ENCODE data around the gene GLT1D1. TPM values are rescaled to one million over a fixed set of nuclear protein-coding genes. Genes with fewer than 3 reads are reported as not detected.

Gene GLT1D1
- total and polyA plus RNA-seq, 5 experiments from 2014 or later: not detected

DNA sequence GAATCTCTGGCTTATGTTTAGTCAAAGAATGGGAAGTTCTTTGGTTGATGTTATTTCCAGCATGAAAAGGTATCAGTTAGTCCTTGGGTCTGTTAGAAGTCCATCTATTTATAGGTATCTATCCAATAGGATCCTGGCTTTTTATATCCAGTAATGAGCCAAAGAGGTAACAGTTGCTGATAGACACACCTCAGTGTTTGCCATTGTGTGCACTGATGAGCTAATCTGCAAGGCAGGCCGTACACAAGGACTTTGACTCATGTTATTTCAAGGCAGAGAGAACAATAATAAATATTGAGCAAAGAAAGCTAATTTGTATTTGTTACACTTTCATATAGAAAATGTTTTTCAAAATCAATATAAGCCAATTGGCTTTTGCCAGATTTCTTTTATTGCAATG is 56.4 kb downstream of the GLT1D1 start:
- Mint-ChIP-seq H3K4me1 (no peaks in the 10 kb centered on the region), H3K4me3 (no peak overlapping the region), H3K27ac (no peak overlapping the region), H3K9me3 (no peaks in the 10 kb centered on the region), H3K36me3 (no peaks in the 10 kb centered on the region), H3K27me3 (peaks cover 0 to 10% (median 2%) of the 10 kb centered on the region in 5 donors)
- POLR2A ChIA-PET: no interaction called here
- ATAC-seq: no peak
- no peak for DNase-seq

DNA sequence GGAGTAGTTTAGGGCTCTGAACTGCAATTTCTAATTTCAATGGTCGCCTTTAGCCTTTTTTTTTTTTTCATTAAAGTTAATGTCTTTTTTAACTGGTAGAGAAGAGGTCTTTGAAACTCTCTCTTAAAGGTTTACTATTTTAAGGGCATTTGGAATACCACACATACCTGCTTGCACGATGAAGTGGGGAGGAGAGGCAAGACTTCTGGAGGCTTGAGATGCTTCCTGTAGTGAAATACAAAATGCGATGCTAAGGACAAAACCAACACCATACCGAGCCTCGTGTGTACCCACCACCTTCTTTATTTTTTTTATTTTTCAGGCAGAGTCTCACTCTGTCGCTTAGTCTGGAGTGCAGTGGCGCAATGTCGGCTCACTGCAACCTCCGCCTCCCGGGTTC is 57.4 kb downstream of the GLT1D1 start:
- Mint-ChIP-seq H3K4me1 (peaks cover 0 to 4% (median 2%) of the 10 kb centered on the region in 4 donors), H3K27ac (no peak overlapping the region), H3K36me3 (no peaks in the 10 kb centered on the region), H3K9me3 (no peaks in the 10 kb centered on the region), H3K27me3 (peaks cover 0 to 10% (median 3%) of the 10 kb centered on the region in 5 donors), H3K4me3 (no peak overlapping the region)
- POLR2A ChIA-PET: no interaction called here
- no peak for ATAC-seq
- DNase-seq: no peak

DNA sequence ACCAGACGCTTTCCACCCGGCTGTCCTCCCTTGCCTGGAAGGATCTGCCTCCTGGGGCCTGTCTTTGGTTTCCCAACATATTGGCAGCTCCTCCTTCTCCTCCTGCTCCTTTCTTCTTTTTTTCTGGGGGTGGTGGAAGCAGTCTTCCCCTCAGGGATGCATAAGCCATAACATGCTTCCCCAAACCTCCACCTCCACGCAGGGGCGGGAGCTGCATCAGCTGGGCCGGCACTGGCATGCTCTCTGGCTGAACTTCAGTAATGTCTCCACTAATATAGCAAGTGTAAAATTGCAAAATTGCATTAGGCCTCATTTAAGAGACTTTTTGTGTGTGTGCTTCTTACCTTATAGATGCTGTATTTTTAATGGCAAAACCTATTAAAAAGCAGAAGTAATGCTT is 58.6 kb downstream of the GLT1D1 start:
- H3K36me3 Mint-ChIP-seq: no peaks in the 10 kb centered on the region

DNA sequence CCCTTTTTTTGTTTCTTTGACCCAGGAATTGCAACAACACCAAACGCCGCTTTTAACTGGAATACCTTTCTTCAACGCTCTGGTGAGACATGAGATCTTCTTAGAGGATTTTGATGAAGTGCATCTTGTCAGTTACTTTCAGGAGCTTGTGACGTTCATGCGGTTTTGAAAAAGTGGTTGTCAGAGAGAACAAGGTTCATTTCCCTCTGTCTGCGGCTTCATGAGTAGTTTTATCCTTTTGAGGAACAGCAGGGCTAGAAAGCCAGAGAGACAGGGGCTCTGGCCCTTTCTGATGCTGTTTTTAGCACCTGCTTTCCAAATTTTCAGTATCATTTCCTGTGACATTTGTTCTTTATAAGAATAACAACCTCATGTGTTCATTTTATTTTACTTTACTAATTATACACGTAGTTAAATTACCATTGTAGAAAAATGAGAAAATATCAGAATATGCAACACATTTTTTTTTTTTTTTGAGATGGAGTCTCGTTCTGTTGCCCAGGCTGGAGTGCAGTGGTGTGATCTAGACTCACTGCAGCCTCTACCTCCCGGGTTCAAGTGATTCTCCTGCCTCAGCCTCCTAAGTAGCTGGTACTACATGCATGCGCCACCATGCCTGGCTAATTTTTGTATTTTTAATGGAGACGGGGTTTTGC is 61.8 kb downstream of the GLT1D1 start:
- ATAC-seq: peak; percentile 67 to 81
- POLR2A ChIA-PET: no interaction called here
- Mint-ChIP-seq H3K27ac (peak overlapping the region in 3 of 10 donors; percentile 20 to 32 (median 28)), H3K4me1 (peaks cover 0 to 6% (median 2%) of the 10 kb centered on the region in 4 donors), H3K27me3 (peaks cover 0 to 10% (median 3%) of the 10 kb centered on the region in 5 donors), H3K4me3 (no peak overlapping the region), H3K9me3 (no peaks in the 10 kb centered on the region), H3K36me3 (no peaks in the 10 kb centered on the region)
- peak in 5 of 10 donors; percentile 12 to 65 (median 39) for DNase-seq

More for the DNA sequence above, 58.6 kb downstream of the GLT1D1 start:
- POLR2A ChIA-PET: no interaction called here
- no peak overlapping the region for H3K4me3 Mint-ChIP-seq
- no peak for ATAC-seq
- no peak for DNase-seq
- H3K9me3 Mint-ChIP-seq: no peaks in the 10 kb centered on the region
- H3K27me3 Mint-ChIP-seq: peaks cover 0 to 10% (median 4%) of the 10 kb centered on the region in 5 donors
- no peak overlapping the region for H3K27ac Mint-ChIP-seq
- peaks cover 0 to 4% (median 2%) of the 10 kb centered on the region in 4 donors for H3K4me1 Mint-ChIP-seq

DNA sequence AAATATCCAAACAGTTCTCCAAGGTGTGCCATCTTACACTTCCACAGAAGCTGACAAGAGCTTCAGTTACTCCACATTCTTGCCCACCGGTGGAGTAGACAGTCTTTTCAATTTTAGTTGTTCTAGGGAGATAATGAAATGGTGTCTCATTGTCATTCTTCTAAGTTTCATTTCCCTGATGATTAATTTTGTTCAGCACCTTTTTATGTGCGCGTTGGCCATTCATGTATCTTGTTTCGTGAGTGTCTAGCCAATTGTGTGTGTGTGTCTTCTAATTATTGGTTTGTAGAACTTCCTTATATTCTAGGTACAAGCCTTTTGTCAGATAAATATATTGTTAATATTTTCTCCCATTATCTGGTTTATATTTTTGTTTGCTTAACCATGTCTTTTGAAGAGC is 63.1 kb downstream of the GLT1D1 start:
- POLR2A ChIA-PET: no interaction called here
- peaks cover 0 to 6% (median 3%) of the 10 kb centered on the region in 5 donors for H3K27me3 Mint-ChIP-seq

DNA sequence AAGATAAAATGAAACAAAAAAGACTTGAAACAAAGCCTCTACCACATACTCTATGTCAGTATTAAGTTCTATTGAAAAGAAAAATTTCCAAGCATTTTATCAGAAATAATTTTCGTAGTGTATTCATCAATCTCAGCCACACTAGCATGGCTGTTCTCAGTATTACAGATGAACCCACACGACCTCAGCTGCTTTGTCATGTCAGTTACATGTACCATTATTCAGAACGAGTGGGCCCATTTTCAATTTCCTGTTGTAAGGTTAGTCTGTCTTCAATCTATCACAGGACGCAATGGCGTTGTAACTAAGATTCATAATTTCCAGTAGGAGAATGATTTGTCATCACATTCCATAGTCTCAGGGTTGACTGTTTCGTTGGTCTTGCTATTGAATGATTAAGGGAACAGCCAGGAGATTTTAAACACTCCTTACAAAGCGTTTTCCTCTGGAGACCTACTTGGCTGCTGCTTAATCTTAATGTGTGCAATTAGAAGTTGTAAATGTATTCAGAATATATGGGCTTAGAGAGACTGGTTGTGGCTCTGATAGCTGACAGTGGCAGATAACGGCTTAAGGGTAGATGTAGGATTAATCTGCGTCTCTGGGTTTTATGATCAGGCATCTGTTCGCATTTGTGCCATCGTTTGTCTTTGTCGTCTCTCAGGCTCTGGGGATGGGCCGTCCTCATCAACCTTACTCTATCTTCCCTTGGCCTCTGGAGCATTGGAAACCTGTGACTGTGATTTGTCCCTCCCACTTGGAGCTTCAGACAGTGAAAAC is 65.4 kb downstream of the GLT1D1 start:
- no peak overlapping the region for H3K27ac Mint-ChIP-seq

More for the DNA sequence above, 63.1 kb downstream of the GLT1D1 start:
- H3K4me1 Mint-ChIP-seq: peaks cover 0 to 6% (median 2%) of the 10 kb centered on the region in 4 donors
- H3K9me3 Mint-ChIP-seq: no peaks in the 10 kb centered on the region
- H3K4me3 Mint-ChIP-seq: no peak overlapping the region
- H3K36me3 Mint-ChIP-seq: no peaks in the 10 kb centered on the region
- DNase-seq (no peak), ATAC-seq (no peak)
- no peak overlapping the region for H3K27ac Mint-ChIP-seq

DNA sequence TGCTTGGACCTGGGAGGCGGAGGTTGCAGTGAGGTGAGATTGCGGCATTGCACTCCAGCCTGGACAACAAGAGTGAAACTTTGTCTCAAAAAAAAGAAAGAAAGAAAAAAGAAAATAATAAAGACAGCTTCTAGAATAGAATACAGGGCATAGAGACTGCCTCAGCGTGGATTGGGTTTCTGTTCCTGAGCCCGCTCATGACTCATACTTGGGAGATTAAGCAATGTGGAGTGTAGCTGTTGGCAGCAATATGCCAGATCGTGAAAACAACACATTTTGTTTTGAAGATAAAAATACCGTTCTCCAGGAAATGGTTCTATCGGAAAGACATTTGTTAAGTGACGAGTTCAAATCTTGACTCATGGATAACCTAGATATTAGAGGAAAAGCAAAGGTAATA is 67.2 kb downstream of the GLT1D1 start:
- ATAC-seq (no peak), DNase-seq (no peak)
- POLR2A ChIA-PET: no interaction called here
- Mint-ChIP-seq H3K27me3 (peaks cover 0 to 7% (median 4%) of the 10 kb centered on the region in 5 donors), H3K4me3 (no peak overlapping the region), H3K36me3 (no peaks in the 10 kb centered on the region), H3K27ac (no peak overlapping the region), H3K4me1 (peaks cover 0 to 2% (median under 1%) of the 10 kb centered on the region in 4 donors), H3K9me3 (no peaks in the 10 kb centered on the region)

More for the DNA sequence above, 65.4 kb downstream of the GLT1D1 start:
- Mint-ChIP-seq H3K27me3 (peaks cover 0 to 7% (median 4%) of the 10 kb centered on the region in 5 donors), H3K9me3 (no peaks in the 10 kb centered on the region), H3K36me3 (no peaks in the 10 kb centered on the region), H3K4me3 (no peak overlapping the region), H3K4me1 (peaks cover 0 to 6% (median 2%) of the 10 kb centered on the region in 4 donors)
- DNase-seq: no peak
- POLR2A ChIA-PET: no interaction called here
- ATAC-seq: no peak

DNA sequence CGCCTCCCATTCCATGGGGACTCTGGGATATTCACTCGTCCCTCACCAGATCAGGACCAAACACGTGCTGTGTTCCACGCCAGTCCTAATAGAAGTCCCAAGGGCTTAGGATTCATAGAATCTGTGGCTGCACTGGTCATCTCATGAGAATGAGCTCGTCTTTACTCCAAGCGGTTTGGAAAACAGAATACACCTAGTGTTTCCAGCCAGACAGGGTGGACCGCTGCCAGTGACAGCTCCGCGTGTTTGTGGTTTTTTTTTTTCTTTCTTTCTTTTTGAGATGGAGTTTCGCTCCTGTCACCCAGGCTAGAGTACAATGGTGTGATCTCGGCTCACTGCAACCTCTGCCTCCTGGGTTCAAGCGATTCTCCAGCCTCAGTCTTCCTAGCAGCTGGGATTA is 75.1 kb downstream of the GLT1D1 start:
- Mint-ChIP-seq H3K9me3 (no peaks in the 10 kb centered on the region), H3K4me3 (no peak overlapping the region), H3K4me1 (peaks cover 0 to 4% (median under 1%) of the 10 kb centered on the region in 4 donors), H3K27ac (no peak overlapping the region), H3K27me3 (peaks cover 0 to 7% (median 0%) of the 10 kb centered on the region in 5 donors), H3K36me3 (no peaks in the 10 kb centered on the region)
- POLR2A ChIA-PET: no interaction called here
- no peak for DNase-seq
- ATAC-seq: no peak

DNA sequence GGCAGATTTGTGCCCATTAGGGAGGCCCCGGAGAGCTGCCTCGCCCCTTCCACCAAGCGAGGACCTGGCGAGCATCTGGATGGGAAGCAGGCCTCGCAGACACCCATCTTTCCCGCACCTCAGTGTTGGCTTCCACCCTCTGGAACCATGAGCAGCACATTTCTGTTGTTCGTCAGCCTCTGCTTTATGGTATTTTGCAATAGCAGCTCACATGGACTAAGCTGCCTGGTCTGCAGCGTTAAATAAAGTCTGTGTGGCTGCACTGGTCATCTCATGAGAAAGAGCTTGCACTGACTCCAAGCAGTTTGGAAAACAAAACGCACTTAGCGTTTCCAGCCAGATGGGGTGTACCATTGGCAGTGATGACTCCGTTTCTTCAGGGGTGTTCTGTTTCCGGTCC is 75.8 kb downstream of the GLT1D1 start:
- H3K27me3 Mint-ChIP-seq: peaks cover 0 to 7% (median 2%) of the 10 kb centered on the region in 5 donors
- no peak overlapping the region for H3K27ac Mint-ChIP-seq
- H3K36me3 Mint-ChIP-seq: no peaks in the 10 kb centered on the region
- peaks cover 0 to 4% (median under 1%) of the 10 kb centered on the region in 4 donors for H3K4me1 Mint-ChIP-seq
- POLR2A ChIA-PET: no interaction called here
- DNase-seq (no peak), ATAC-seq (no peak)
- H3K4me3 Mint-ChIP-seq: no peak overlapping the region
- H3K9me3 Mint-ChIP-seq: no peaks in the 10 kb centered on the region

DNA sequence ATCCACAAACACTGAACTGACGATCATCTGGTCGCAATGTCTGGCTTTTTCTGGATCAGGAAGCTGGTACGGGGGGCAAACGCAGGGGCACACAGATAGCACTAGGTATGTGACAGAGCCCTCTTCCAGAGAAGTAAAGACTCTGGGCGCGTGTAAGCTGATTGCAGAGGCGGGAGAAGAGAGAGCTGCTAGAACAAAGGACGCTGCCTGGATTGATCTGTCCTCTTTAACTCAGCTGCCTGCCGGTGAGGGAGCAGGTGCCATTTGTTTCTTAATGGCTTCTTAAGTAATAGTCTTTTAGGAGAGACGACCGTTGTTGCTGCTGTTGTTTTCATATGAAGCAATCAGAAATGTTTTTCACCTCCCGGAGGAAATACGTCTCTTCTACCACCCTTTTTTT is 77.3 kb downstream of the GLT1D1 start:
- H3K9me3 Mint-ChIP-seq: no peaks in the 10 kb centered on the region
- no peak overlapping the region for H3K27ac Mint-ChIP-seq
- no peaks in the 10 kb centered on the region for H3K36me3 Mint-ChIP-seq
- H3K4me1 Mint-ChIP-seq: peaks cover 0 to 4% (median 0%) of the 10 kb centered on the region in 4 donors
- ATAC-seq: no peak
- H3K27me3 Mint-ChIP-seq: peaks cover 0 to 8% (median 2%) of the 10 kb centered on the region in 5 donors
- peak overlapping the region in 1 of 10 donors; percentile 37 for H3K4me3 Mint-ChIP-seq
- POLR2A ChIA-PET: no interaction called here
- no peak for DNase-seq

DNA sequence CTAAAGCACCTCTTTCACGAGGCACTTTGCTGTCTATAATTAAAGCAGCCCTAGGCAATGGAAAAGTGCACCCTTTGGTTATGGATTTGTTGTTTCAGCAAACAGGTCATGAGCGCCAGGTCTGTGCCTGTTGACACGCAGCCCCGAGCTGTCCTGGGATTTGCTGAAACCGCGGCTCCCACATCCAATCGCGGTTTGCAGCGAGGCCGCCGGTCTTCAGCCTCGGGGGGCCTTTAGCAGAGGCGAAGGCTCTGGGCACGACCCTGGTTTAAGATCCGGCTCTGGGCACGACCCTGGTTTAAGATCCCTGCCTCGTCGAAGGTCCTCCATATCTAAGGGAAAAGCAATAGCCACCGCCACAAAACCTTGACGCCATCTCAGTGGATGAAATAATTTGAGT is 79.2 kb downstream of the GLT1D1 start:
- Mint-ChIP-seq H3K9me3 (no peaks in the 10 kb centered on the region), H3K27ac (peak overlapping the region in 1 of 10 donors; percentile 52), H3K36me3 (no peaks in the 10 kb centered on the region), H3K4me1 (peaks cover 0 to 4% (median 0%) of the 10 kb centered on the region in 4 donors), H3K27me3 (peaks cover 0 to 8% (median 2%) of the 10 kb centered on the region in 5 donors), H3K4me3 (no peak overlapping the region)
- DNase-seq: no peak
- no peak for ATAC-seq
- POLR2A ChIA-PET: no interaction called here

DNA sequence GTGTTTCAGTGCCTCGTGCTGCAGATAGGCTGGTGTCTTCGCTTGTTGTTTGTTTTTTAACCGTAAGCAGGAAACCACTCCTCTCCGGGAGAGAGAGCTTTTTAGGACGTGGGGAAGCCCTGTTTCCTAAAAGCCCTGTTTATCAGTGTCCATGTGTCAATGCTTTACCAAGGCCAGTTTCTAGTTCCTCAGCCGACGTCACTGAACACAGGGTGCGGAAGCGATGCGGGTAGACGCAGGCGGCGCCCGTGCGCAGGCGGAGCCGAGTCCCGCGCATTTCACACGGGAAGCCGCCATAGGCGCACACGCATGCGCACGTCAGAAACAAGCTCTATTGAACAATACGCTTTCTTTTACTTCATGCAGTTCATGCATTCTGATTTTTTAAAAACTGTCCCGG is 79.8 kb downstream of the GLT1D1 start:
- Mint-ChIP-seq H3K27ac (peak overlapping the region in 1 of 10 donors; percentile 52), H3K36me3 (no peaks in the 10 kb centered on the region), H3K9me3 (no peaks in the 10 kb centered on the region), H3K4me3 (no peak overlapping the region), H3K27me3 (peaks cover 0 to 8% (median 2%) of the 10 kb centered on the region in 5 donors), H3K4me1 (peaks cover 0 to 4% (median 0%) of the 10 kb centered on the region in 4 donors)
- POLR2A ChIA-PET: no interaction called here
- DNase-seq: peak in 2 of 10 donors; percentile 2 to 6
- ATAC-seq: no peak

DNA sequence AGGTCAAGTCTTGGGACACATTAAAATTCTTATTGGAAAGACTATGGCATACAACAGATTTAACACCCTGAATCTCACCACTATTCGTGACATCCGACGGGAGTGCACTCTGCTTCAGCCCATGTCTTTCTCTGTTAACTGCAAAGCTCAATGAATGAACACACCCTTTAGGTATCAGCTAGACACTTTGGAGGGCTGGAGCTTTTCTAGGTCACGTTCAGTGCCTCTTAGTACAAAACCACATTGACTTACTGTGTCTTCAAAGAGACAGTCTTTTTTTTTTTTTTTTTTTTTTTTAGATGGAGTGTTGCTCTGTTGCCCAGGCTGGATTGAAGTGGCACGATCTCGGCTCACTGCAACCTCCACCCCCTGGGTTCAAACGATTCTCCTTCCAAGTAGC is 80.6 kb downstream of the GLT1D1 start:
- POLR2A ChIA-PET: no interaction called here
- Mint-ChIP-seq H3K36me3 (no peaks in the 10 kb centered on the region), H3K9me3 (no peaks in the 10 kb centered on the region), H3K27me3 (peaks cover 0 to 8% (median 2%) of the 10 kb centered on the region in 5 donors), H3K4me1 (peaks cover 0 to 4% (median 0%) of the 10 kb centered on the region in 4 donors), H3K27ac (peak overlapping the region in 1 of 10 donors; percentile 52), H3K4me3 (no peak overlapping the region)
- no peak for ATAC-seq
- DNase-seq: no peak
